SH-SY5Y (cell line): ENCODE results near the gene SPINT2.

Source experiments
- GATA2 ChIP-seq: IDR thresholded peaks from 2 replicates; pipeline ENCODE4 v1.6.1; 2011; ENCODE audit warnings: mild to moderate bottlenecking, low read depth, low read length
- GATA3 ChIP-seq: IDR thresholded peaks from 2 replicates; pipeline ENCODE4 v1.6.1; 2011; ENCODE audit warnings: low read depth, mild to moderate bottlenecking, low read length, moderate library complexity

DNA sequence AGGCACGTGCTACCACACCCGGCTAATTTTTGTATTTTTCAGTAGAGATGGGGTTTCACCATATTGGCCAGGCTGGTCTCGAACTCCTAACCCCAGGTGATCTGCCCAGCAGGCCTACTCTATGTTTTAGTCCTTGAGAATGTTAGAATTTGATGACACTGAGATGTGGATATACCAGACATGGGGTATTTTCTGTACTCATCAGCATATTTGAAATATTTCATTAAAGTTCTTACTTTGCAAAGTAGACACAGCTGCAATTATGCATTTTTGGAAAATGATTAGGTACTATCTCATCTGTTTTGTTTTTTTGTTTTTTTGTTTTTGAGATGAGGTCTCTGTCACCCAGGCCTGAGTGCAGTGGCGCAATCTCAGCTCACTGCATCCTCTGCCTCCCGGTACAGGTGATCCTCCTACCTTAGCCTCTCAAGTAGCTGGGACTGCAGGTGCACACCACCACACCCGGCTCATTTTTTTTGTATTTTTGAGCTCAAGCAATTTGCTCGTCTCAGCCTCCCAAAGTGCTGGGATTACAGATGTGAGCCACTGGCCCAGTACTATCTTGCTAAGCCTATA, 12.7 kb downstream of the SPINT2 start:
- TF ChIP-seq GATA2 (no peak), GATA3 (no peak)
